ENCODE results near the gene NLGN1.
"Not testable (repeated sequence)": the region's sequence is repeated elsewhere in the genome, so short reads cannot be mapped to it uniquely, and the experiment has no call there.

The NLGN1 gene

DNA sequence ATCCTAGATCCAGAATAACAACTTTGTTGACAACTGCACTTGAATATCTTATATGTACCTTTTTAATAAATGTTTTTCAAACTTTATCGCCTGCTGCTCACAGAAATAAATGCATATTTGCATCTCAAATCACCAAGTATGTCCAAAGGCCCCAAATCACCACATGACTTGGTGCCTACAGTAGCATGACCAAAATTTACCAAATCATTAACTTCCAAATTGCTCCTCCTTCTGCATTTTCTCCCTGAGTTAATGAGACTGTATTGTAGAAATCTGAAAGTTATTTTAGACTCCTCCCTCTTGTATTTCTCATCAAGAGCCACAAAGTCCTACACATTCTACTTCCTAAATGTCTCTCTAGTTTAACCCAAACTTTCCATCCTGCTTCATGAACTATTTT lies 826.1 kb downstream of the NLGN1 start:
- DNase-seq (ENCODE audit: low read depth in 1 of 2, low spot score in 1 of 2) = no peak
- no peak for TF ChIP-seq JUND (IDR thresholded peaks at IDR 0.05; ENCODE audit: low read depth)
- in situ Hi-C loops (cut with HindIII; ENCODE audit: low pct_unique_long_range_greater_than_20kb, low sequenced_read_pairs) = no loop called here

DNA sequence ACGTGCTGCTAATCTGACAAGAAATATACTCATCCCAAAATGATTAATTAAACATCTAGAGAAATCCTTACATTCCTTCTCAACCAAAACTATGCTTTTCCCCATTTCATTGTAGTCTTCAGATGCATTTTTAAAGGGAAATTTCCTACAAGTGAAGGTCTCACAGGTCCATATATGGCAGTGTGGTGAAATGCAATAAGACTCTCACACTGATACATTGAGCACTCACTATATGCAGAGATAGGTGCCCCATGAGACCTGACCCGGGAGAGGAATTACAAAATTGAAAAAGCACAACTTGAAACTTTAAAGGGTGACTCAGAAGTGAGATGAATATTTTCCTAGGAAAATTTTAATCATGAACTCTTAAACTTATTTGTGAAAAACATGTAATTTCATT lies 832.4 kb downstream of the NLGN1 start:
- no peak for TF ChIP-seq JUND (IDR thresholded peaks at IDR 0.05; ENCODE audit: low read depth)
- in situ Hi-C loops (cut with HindIII; ENCODE audit: low pct_unique_long_range_greater_than_20kb, low sequenced_read_pairs) = no loop called here
- no peak for DNase-seq (ENCODE audit: low read depth in 1 of 2, low spot score in 1 of 2)

DNA sequence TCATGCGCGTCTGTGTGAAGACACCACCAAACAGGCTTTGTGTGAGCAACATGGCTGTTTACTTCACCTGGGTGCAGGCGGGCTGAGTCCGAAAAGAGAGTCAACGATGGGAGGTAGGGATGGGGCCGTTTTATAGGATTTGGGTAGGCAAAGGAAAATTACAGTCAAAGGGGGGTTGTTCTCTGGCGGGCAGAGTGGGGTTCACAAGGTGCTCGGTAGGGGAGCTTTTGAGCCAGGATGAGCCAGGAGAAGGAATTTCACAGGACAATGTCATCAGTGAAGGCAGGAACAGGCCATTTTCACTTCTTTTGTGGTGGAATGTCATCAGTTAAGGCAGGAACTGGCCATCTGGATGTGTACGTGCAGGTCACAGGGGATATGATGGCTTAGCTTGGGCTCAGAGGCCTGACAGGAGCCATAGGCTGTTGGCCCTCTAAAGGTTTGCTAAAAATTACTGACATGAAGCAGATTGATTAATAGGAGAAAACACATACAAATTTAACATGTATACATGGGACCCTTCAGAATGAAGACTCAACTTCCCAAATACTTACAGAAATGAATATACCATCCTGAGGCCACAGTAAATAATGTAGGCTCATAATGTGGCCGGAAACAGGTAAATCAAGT lies 834.6 kb downstream of the NLGN1 start:
- in situ Hi-C loops (cut with HindIII; ENCODE audit: low pct_unique_long_range_greater_than_20kb, low sequenced_read_pairs); DNase-seq (ENCODE audit: low read depth in 1 of 2, low spot score in 1 of 2): not testable (repeated sequence)

DNA sequence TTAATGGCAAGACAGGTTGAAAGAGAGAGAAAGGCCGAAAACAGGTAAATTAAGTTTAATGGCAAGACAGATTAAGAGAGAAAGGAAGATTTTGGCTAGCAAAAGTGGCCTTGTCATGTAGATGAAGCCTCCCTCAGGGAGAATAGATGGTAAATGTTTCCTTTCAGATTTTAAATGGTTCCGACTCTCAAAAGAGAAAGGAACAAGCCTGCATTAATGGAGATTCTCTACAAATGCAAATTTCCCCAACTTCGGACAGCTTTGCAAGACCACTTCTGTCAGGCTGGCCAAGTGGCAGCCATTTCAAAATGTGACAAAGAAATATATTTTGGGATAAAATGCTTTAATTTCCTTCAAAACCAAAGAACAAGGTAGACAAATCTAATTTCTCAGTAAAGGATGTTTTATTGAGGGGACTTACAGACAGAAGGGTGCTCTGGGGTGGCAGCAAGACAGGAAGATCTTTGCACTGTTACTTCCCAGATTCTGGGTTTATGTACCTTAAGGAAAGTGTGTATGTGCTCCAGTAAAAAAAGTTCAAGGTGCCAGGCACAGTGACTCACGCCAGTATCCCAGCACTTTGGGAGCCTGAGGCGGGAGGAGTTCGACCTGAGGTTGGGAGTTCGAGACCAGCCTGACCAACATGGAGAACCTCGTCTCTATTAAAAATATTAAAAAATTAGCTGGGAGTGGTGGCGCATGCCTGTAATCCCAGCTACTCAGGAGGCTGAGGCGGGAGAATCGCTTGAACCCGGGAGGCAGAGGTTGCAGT lies 835.3 kb downstream of the NLGN1 start:
- in situ Hi-C loops (cut with HindIII; ENCODE audit: low pct_unique_long_range_greater_than_20kb, low sequenced_read_pairs) = no loop called here
- no peak for TF ChIP-seq JUND (IDR thresholded peaks at IDR 0.05; ENCODE audit: low read depth)
- DNase-seq (ENCODE audit: low read depth in 1 of 2, low spot score in 1 of 2) = no peak

DNA sequence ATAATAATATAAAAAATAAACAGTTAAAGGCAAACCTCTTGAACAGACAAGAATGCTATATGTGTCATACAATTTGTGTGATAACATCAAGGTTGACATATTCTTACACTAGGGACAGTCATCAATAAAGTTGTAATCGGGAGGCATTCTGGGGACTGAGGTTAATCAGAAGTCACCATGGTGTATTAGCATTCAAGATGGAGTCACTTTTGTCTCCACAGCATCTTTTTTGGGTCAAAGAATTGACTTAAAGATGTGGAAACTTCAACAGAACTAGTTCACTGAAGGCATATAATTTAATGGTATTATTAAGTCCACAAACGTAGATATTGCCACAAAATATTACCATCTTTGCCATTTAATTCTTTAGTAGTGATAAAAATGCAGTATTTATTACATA lies 836.0 kb downstream of the NLGN1 start:
- TF ChIP-seq JUND (IDR thresholded peaks at IDR 0.05; ENCODE audit: low read depth) = no peak

DNA sequence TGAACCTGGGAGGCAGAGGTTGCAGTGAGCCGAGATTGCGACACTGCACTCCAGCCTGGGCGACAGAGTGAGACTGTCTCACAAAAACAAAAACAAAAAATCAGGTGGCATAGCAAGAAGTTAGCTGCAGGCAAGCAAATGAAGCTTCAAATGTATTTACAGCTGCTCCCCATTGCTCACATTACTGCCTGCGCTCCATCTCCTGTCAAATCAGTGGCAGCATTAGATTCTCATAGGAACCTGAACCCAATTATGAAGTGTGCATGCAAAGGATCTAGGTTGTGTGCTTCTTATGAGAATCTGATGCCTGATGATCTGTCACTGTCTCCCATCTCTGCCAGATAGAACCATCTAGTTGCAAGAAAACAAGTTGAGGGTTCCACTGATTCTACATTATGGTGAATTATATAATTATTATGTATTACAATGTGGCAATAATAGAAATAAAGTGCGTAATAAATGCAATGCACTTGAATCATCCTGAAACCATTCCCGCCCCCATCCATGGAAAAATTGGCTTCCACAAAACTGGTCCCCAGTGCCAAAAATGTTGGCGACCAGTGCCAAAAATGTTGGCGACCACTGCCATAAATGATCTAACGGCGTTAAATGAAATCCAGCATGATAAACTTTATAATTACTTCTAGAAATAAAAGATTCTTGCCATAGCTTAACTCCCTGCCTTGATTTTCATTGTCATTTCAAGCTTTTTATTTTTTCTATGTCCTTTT lies 844.9 kb downstream of the NLGN1 start:
- in situ Hi-C loops (cut with HindIII; ENCODE audit: low pct_unique_long_range_greater_than_20kb, low sequenced_read_pairs) = no loop called here
- no peak for TF ChIP-seq JUND (IDR thresholded peaks at IDR 0.05; ENCODE audit: low read depth)
- no peak for DNase-seq (ENCODE audit: low read depth in 1 of 2, low spot score in 1 of 2)

More for the DNA sequence above, 836.0 kb downstream of the NLGN1 start:
- in situ Hi-C loops (cut with HindIII; ENCODE audit: low pct_unique_long_range_greater_than_20kb, low sequenced_read_pairs) = no loop called here
- DNase-seq (ENCODE audit: low read depth in 1 of 2, low spot score in 1 of 2) = no peak

DNA sequence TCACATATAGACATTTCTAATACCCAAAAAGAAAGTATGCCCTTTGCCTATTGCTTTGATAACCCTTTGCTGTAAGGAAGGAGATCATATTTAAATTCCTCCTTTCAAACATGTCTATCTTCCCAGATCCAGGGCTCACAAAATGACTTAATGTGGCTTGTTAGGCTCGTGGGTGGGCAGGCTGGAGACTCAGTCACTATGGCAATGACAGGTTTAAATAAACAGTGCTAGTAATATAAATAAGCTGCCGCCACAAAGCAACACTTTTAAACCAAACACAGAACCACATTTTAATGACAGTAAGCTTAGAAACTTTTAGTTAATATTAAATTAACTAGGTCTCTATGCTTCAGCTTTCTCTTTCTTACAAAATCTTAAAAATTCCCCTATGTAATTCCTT lies 845.6 kb downstream of the NLGN1 start:
- DNase-seq (ENCODE audit: low read depth in 1 of 2, low spot score in 1 of 2) = no peak
- in situ Hi-C loops (cut with HindIII; ENCODE audit: low pct_unique_long_range_greater_than_20kb, low sequenced_read_pairs) = no loop called here
- TF ChIP-seq JUND (IDR thresholded peaks at IDR 0.05; ENCODE audit: low read depth) = no peak

DNA sequence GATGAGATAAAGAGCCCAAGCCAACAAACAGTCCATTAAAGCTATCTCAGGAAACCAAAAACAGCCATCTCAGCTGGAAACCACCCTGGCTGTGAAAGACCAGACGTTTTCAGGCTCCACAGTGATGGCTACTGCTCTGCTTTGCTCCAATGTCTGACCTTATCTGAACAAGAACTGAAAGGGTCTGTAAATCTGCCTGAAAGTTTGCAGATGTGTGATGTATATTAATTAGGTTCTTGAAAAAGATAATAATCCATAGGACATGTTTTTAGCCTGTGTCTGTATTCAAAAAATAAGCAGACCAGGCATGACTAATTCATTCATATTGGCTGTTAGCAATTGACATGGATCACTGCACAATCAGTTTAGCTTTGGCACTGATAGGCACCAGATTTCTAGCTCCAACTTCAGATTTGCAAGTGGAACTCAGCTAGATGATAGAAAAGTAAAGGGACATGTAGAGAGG lies 850.2 kb downstream of the NLGN1 start:
- TF ChIP-seq JUND (IDR thresholded peaks at IDR 0.05; ENCODE audit: low read depth) = no peak
- no peak for DNase-seq (ENCODE audit: low read depth in 1 of 2, low spot score in 1 of 2)
- in situ Hi-C loops (cut with HindIII; ENCODE audit: low pct_unique_long_range_greater_than_20kb, low sequenced_read_pairs) = no loop called here

DNA sequence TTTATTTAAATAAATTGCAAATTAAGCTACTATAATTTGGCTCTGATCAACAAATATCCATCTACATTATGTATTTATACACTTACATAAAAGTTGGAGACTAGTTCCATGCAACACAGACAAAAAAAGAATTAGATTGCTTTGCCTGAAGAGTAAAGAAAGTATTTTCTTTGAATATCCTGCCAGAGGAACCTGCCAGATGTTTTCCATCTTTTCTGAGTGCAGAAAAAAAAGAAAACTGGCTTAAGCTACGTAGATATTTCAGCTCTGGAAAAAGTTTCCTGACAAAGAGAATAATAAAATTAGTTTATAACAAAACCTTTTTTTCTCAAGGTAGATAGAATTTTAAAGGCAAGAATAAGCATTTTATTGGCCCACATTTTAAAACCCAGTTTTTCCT lies 854.1 kb downstream of the NLGN1 start:
- no peak for DNase-seq (ENCODE audit: low read depth in 1 of 2, low spot score in 1 of 2)
- in situ Hi-C loops (cut with HindIII; ENCODE audit: low pct_unique_long_range_greater_than_20kb, low sequenced_read_pairs) = no loop called here
- TF ChIP-seq JUND (IDR thresholded peaks at IDR 0.05; ENCODE audit: low read depth) = no peak

DNA sequence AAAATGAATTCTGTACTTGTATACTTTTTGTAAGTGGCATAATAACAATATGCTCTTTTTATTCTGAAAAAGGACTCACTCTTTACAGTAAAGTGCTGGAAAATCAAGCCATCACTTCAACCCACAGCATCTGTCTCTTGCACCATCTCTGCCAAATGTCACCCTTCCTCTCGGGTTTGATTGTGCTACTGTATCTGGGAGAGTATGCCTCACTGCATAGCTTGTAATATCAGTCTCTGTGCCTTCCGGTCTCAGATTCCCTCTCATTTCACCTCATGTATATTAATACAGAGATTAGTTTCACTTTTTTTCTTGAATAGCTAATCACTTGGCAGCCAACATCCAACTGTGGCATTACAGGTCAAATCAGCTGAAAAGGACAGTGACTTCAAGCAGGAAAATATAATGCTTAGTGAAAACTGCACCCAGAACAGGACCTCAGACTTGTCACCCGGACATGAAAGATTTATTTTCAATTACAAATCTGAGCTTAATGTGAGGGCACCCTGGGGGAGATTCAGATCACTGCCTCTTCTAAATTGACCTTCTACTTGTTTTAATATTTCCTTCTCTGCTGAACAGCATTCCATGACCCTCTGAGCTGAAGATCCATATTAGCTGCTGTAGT lies 855.8 kb downstream of the NLGN1 start:
- no peak for TF ChIP-seq JUND (IDR thresholded peaks at IDR 0.05; ENCODE audit: low read depth)
- in situ Hi-C loops (cut with HindIII; ENCODE audit: low pct_unique_long_range_greater_than_20kb, low sequenced_read_pairs) = no loop called here
- DNase-seq (ENCODE audit: low read depth in 1 of 2, low spot score in 1 of 2) = no peak

DNA sequence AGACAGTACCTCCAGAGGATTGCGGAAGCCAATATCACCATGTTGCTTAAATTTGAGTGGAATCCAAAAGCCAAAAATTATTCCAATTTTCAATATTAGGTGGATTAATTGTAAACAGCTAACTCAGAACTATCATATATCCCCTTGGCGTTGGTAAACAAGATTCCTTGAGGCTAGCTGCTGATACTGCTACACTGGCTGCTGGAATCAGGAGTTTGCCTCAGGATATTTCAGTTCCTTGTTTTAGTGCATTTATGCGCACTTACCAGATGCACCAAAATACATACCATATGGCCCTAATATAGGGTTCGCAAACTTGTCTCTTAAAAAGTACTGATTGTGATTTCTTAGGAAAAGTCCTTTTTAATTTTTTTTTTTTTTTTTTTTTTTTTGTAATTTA lies 856.4 kb downstream of the NLGN1 start:
- in situ Hi-C loops (cut with HindIII; ENCODE audit: low pct_unique_long_range_greater_than_20kb, low sequenced_read_pairs) = no loop called here
- TF ChIP-seq JUND (IDR thresholded peaks at IDR 0.05; ENCODE audit: low read depth) = no peak
- DNase-seq (ENCODE audit: low read depth in 1 of 2, low spot score in 1 of 2) = no peak

DNA sequence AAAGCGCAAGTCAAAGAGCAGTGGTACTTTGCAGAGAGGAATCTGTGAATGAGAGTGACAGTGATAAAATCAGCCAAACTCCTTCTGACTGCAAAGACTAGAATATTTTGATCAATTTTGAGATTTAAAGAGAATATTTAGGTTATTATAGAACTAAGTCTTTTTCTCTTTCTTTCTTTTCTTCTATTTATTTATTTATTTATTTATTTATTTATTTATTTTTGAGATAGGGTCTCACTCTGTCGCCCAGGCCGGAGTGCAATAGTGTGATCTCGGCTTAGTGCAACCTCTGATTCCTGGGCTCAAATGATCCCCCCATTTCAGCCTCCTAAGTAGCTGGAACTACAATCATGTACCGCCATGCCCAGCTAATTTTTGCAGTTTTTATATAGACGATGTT lies 857.9 kb downstream of the NLGN1 start:
- no peak for TF ChIP-seq JUND (IDR thresholded peaks at IDR 0.05; ENCODE audit: low read depth)
- no peak for DNase-seq (ENCODE audit: low read depth in 1 of 2, low spot score in 1 of 2)
- in situ Hi-C loops (cut with HindIII; ENCODE audit: low pct_unique_long_range_greater_than_20kb, low sequenced_read_pairs) = no loop called here

DNA sequence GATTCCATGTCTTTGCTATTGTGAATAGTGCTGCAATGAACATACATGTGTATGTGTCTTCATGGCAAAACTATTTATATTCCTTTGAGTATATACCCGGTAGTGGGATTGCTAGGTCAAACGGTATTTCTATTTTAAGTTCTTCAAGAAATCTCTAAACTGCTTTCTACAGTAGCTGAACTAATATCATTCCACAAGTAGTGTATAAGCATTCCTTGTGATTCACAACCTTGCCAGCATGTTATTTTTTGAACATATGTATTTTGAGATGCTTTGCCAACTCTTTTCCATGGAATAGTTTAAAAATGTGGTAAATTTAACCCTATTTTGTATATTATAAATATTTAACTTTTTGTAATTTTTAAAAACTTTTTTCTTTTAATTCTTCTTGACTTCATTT lies 868.9 kb downstream of the NLGN1 start:
- in situ Hi-C loops (cut with HindIII; ENCODE audit: low pct_unique_long_range_greater_than_20kb, low sequenced_read_pairs) = no loop called here
- no peak for TF ChIP-seq JUND (IDR thresholded peaks at IDR 0.05; ENCODE audit: low read depth)
- DNase-seq (ENCODE audit: low read depth in 1 of 2, low spot score in 1 of 2) = no peak
